ENCODE results near the gene RNF213. TPM values are rescaled to one million over a fixed set of nuclear protein-coding genes. Genes with fewer than 3 reads are reported as not detected.

The RNF213 gene
- total RNA-seq, 1 donor from 2014 or later, result 120 TPM

DNA sequence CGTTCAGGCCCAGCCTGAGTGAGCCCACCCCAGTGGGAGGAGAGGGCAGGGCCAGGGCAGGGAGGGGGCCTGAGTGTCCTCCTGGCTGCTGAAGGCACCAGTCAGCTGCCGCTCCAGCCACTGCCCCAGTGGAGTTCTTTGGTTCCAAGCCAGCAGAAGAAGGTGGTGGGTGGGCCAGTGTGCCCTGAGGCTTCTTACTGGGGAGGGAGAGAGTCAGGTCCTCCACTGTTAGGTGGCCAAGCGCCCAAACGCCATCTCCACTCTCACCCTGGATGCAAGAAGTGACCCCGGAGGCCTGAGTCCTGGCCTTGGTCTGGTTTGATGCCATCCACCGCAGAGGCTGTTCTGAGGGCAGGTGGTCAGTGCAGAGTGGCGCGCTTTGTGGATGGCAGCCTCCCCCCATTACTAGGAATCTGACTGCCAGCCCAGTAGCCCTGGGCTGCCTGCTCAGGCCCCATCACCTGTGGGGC is 2.2 kb downstream of the RNF213 start:
- Histone ChIP-seq H3K27me3 (ENCODE audit: insufficient read depth, low read length) (no peaks in the 10 kb centered on the region), H3K4me2 (ENCODE audit: low read length) (no peak overlapping the region), H3K36me3 (ENCODE audit: insufficient read depth, low read length) (no peaks in the 10 kb centered on the region), H3K79me2 (ENCODE audit: insufficient read depth, low read length) (peaks cover 6% of the 10 kb centered on the region), H3K4me1 (ENCODE audit: insufficient read depth, low read length) (peaks cover 9% of the 10 kb centered on the region), H2AFZ (ENCODE audit: low read depth, low read length) (no peak overlapping the region), H3K9ac (ENCODE audit: low read length) (no peak overlapping the region), H3K27ac (ENCODE audit: low read depth, low read length) (no peak overlapping the region), H3K9me3 (ENCODE audit: insufficient read depth, low read depth, low read length) (no peaks in the 10 kb centered on the region), H3K4me3 (ENCODE audit: insufficient read depth, low read depth, low read length) (no peak overlapping the region), H4K20me1 (ENCODE audit: insufficient read depth, low read length) (peaks cover 26% of the 10 kb centered on the region)
- no peak for DNase-seq (ENCODE audit: low read depth)
- Mint-ChIP-seq H3K27me3 (ENCODE audit: low read depth, unreplicated experiment) (no peaks in the 10 kb centered on the region), H3K4me3 (ENCODE audit: unreplicated experiment) (no peak overlapping the region), H3K4me1 (ENCODE audit: low read depth, unreplicated experiment) (peaks cover 37% of the 10 kb centered on the region), H3K9me3 (ENCODE audit: unreplicated experiment) (no peaks in the 10 kb centered on the region), H3K36me3 (ENCODE audit: low read depth, unreplicated experiment) (peaks cover 13% of the 10 kb centered on the region), H3K27ac (ENCODE audit: unreplicated experiment) (no peak overlapping the region)
- FAIRE-seq, result no peak
- TF ChIP-seq EZH2 (IDR thresholded peaks at IDR 0.05; ENCODE audit: insufficient read depth, low read length), result no peak
- TF ChIP-seq, protein P1, sequence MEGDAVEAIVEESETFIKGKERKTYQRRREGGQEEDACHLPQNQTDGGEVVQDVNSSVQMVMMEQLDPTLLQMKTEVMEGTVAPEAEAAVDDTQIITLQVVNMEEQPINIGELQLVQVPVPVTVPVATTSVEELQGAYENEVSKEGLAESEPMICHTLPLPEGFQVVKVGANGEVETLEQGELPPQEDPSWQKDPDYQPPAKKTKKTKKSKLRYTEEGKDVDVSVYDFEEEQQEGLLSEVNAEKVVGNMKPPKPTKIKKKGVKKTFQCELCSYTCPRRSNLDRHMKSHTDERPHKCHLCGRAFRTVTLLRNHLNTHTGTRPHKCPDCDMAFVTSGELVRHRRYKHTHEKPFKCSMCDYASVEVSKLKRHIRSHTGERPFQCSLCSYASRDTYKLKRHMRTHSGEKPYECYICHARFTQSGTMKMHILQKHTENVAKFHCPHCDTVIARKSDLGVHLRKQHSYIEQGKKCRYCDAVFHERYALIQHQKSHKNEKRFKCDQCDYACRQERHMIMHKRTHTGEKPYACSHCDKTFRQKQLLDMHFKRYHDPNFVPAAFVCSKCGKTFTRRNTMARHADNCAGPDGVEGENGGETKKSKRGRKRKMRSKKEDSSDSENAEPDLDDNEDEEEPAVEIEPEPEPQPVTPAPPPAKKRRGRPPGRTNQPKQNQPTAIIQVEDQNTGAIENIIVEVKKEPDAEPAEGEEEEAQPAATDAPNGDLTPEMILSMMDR (IDR thresholded peaks at IDR 0.05; ENCODE audit: insufficient read depth, low read depth, low read length), result no peak

- Mint-ChIP-seq H3K36me3 (ENCODE audit: low read depth, unreplicated experiment) (peaks cover 13% of the 10 kb centered on the region), H3K4me1 (ENCODE audit: low read depth, unreplicated experiment) (peaks cover 35% of the 10 kb centered on the region), H3K27ac (ENCODE audit: unreplicated experiment) (peak overlapping the region; percentile 78), H3K9me3 (ENCODE audit: unreplicated experiment) (no peaks in the 10 kb centered on the region), H3K4me3 (ENCODE audit: unreplicated experiment) (peak overlapping the region; percentile 81), H3K27me3 (ENCODE audit: low read depth, unreplicated experiment) (no peaks in the 10 kb centered on the region)
- H3K79me2 ChIP-seq (ENCODE audit: insufficient read depth, low read length), result peaks cover 6% of the 10 kb centered on the region
- H3K9ac ChIP-seq (ENCODE audit: low read length), result peak overlapping the region; percentile 14
- peak overlapping the region; percentile 63 for H3K4me2 ChIP-seq (ENCODE audit: low read length)
- no peak for DNase-seq (ENCODE audit: low read depth)
- TF ChIP-seq, protein P1 (IDR thresholded peaks at IDR 0.05; ENCODE audit: insufficient read depth, low read depth, low read length), result no peak
- no peak for TF ChIP-seq EZH2 (IDR thresholded peaks at IDR 0.05; ENCODE audit: insufficient read depth, low read length)
- no peak overlapping the region for H3K4me3 ChIP-seq (ENCODE audit: insufficient read depth, low read depth, low read length)
- FAIRE-seq, result no peak
- H4K20me1 ChIP-seq (ENCODE audit: insufficient read depth, low read length), result peaks cover 26% of the 10 kb centered on the region
- H3K9me3 ChIP-seq (ENCODE audit: insufficient read depth, low read depth, low read length), result no peaks in the 10 kb centered on the region
- H3K36me3 ChIP-seq (ENCODE audit: insufficient read depth, low read length), result no peaks in the 10 kb centered on the region
- no peak overlapping the region for H3K27ac ChIP-seq (ENCODE audit: low read depth, low read length)
- H2AFZ ChIP-seq (ENCODE audit: low read depth, low read length), result no peak overlapping the region
- peaks cover 9% of the 10 kb centered on the region for H3K4me1 ChIP-seq (ENCODE audit: insufficient read depth, low read length)
- H3K27me3 ChIP-seq (ENCODE audit: insufficient read depth, low read length), result no peaks in the 10 kb centered on the region
These were observed 2.9 kb downstream of the RNF213 start for GRCh38 chr17:80263253-80264204.
